ENCODE results near the gene MT1A.

The MT1A gene

DNA sequence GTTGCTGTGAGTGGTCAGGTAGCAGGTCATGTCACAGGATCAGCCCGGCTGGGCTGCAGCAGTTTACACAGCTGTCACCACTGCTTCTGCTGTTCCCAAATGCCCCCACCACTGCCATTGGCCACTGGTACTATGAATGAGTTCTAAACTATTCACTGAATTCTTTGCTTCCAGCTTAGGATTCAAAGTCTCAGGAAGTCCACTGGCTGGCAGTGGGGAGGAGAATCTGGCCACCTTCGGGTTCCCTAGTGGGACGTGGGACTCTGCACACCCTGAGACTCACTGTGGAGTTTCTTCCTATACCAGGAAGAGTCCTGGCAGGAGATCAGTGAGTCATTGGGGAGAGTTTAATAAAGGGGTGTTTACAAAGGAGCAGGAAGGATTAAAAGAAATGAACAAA, 50.7 kb downstream of the MT1A start:
- DNase-seq (ENCODE audit: low read depth) = no peak
- TF ChIP-seq, protein P1, sequence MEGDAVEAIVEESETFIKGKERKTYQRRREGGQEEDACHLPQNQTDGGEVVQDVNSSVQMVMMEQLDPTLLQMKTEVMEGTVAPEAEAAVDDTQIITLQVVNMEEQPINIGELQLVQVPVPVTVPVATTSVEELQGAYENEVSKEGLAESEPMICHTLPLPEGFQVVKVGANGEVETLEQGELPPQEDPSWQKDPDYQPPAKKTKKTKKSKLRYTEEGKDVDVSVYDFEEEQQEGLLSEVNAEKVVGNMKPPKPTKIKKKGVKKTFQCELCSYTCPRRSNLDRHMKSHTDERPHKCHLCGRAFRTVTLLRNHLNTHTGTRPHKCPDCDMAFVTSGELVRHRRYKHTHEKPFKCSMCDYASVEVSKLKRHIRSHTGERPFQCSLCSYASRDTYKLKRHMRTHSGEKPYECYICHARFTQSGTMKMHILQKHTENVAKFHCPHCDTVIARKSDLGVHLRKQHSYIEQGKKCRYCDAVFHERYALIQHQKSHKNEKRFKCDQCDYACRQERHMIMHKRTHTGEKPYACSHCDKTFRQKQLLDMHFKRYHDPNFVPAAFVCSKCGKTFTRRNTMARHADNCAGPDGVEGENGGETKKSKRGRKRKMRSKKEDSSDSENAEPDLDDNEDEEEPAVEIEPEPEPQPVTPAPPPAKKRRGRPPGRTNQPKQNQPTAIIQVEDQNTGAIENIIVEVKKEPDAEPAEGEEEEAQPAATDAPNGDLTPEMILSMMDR (IDR thresholded peaks at IDR 0.05; ENCODE audit: control insufficient read depth, extremely low read depth, insufficient read depth) = no peak
- no peak overlapping the region for H3K4me3 ChIP-seq (ENCODE audit: low read depth, low read length)

Measured in LNCaP clone FGC (cell line).